GM12873 (cell line): ENCODE results near the gene ZNF687.
A peak's percentile ranks its signal among the peaks of the same experiment; 100 is the strongest.

Source experiments
- CTCF ChIP-seq: IDR thresholded peaks from 2 replicates; pipeline ENCODE4 v1.5.1; 2012; ENCODE audit warnings: low read depth, mild to moderate bottlenecking, moderate library complexity, low read length, control low read depth; ENCODE audit not compliant: insufficient read depth; ENCODE audit errors: missing control alignments

Gene ZNF687

GRCh38 chr1:151251656-151252470, 30.2 kb upstream of the ZNF687 start:
- TF ChIP-seq CTCF, result peak; percentile 88

GRCh38 chr1:151254217-151255213, 27.6 kb upstream of the ZNF687 start, which contains the start of gene PSMD4:
Gene PSMD4, plus strand, starts transcription at chr1:151254734. Its CDS starts 49 bp downstream, at chr1:151254783.
- TF ChIP-seq CTCF, result no peak

GRCh38 chr1:151255381-151255780, 26.7 kb upstream of the ZNF687 start:
- no peak for TF ChIP-seq CTCF

- no peak for TF ChIP-seq CTCF
Observed at GRCh38 chr1:151259351-151259750, 22.7 kb upstream of the ZNF687 start.

GRCh38 chr1:151265446-151266236, 16.5 kb upstream of the ZNF687 start:
- no peak for TF ChIP-seq CTCF

GRCh38 chr1:151266315-151266714, 15.8 kb upstream of the ZNF687 start:
- TF ChIP-seq CTCF, result no peak

GRCh38 chr1:151266821-151267220, 15.3 kb upstream of the ZNF687 start:
- no peak for TF ChIP-seq CTCF
